Eye (tissue), 1 donor: ENCODE measurements around the gene NCR2.
"Not testable (repeated sequence)": the region's sequence is repeated elsewhere in the genome, so short reads cannot be mapped to it uniquely, and the experiment has no call there.

ENCODE experiments used
- DNase-seq: peaks from one replicate; pipeline ENCODE4 v3.0.0-alpha.2; 2015

Gene NCR2

DNA sequence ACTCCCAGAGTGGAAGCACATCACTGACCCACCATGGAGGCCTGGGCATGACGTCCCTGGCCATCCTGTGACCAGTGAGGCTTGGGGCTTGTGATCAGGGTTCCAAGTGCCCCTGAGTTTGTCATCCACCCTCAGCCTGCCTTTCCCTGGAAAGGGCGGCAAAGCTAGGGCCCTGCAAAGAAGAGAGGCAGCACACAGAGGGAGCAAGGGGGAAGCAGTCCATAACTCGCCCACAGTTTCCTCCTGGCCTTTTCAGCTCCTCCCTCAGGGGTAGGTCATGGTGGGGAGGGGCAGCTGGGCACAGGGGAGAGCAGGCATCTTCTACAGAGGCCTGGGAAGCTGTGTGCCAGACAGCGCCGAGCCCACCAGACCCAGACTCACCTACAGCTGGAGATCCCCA, at the start of gene NCR2:
TSS of gene NCR2 (plus strand) at position 313 of the 400 bp plus-strand sequence. CDS start 269 bp downstream, outside the sequence.
- DNase-seq, result no peak

DNA sequence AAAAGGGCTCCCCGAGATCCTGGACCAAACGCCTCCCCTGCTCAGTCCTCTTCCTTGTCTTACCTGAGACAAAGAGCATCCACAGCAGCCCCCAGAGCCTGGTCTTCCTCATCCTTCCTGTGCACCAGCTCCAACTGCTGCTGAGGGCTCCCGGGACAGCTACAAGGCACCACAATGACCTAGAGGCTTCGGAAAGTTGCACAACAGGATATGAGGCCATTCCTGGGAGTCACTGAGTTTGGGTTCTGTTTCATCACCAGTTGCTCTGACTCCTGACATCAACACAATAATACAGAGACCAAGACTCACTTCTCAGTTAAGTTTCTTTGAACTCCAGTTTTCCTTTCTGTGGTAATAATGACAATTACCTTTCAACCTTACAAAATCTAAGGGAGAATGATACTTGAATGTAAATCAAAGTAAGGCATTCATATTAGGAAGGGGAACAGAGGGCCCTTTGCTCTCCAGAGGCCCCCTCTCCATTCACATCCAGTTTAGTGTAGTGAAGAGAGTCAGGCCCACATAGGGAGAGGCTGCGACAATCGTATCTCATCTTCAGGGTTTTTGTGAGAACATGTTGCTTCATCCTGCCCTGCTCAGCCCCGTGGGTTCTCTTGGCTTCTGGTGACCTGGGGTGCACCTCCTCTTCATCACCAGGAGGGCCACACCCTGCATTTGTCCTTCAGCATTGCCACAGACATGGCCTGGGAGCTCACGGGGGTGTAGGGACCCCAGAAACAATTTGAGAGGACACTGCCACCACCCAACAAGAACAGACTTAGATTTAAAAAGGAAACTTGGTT, 48.7 kb upstream of the NCR2 start, which contains the start of gene TREM1:
TSS of gene TREM1 (minus strand) at position 139 of the 803 bp plus-strand sequence. CDS start at position 112, 27 bp downstream.
- DNase-seq, result no peak

DNA sequence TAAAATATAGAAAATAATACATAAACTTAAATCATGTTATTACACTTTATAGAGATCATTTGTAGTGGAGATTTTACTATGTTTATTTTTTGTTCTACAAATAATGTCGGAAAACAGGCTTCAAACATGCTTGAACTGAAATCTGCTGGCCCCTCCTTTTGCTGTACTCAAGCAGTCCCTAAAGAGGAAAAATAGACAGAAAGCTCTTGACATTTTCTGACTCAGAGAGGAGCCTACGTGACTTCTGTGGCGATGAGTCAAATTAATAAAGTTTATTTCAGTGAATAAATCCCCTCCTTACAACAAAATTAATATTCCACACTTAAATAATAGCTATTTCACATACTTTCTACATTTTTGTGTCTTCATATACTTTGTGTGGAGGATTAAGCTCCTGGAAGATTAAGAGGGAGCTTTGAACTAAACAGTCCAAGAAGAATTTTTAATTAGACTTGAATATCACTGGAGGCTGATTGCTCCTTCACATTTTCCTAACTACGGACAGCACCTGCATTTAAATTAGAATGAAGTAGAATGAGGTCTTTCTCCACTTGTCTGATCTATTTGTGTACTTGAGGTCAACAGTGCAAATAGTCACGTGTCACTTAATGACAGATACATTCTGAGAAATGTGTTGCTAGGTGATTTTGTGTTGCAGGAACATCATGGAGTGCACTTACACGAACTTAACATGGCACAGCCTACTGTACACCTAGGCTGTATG, 47.2 kb upstream of the NCR2 start:
- peak; percentile 50 for DNase-seq

- no peak for DNase-seq
These were observed 46.7 kb upstream of the NCR2 start for GRCh38 chr6:41288754-41289129.

DNA sequence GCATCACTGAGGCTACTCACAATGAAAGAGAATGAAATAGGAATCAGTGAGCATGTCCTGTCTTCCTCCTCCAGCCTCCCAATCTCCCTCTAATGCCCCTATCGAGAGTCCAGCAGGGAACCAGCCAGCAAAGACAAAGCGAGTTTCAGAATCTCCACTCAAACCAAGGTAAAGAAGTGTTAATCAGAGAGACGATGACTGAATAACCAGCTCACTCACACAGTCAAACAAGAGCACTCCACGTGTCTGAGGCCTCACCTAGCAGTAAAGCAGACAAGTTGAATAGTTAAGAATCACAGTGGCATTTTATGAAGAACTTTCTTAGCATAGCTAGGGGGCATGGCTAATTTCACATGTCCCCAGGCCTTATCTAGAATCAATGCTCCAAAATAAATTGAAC, 45.6 kb upstream of the NCR2 start:
- DNase-seq, result no peak

- DNase-seq, result no peak
These were observed 43.7 kb upstream of the NCR2 start for GRCh38 chr6:41291717-41292116.

DNA sequence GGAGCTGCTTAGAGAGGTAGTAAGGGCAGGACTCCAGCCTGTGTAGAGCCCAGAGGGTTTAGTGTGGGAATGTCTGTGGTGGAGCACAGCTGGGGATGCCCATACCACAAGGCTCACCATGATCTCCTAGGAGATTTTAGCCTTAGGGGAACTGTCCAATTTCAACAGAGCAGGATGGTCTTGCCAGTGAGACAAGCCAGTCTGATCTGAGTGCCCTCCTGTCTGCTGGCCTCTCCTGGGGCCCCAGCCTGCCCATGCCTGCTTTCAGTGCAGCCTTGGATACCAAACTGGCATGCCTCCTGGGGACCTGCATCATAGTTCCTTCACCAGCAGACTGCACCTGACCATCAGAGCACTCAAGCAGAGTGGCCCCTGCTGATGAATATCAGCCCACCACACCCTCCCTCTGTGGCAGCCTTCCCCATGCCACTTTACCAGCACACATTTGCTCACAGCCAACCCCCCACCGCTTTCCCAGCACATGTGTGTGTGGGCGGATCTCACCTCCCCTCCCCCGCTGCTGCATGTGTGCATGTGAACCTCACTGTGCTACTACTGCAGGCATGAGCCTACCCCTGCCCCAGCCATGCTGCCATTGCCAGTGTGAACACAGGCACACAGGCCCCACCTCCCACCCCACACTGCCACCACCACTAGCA, 41.1 kb upstream of the NCR2 start:
- no peak for DNase-seq

- DNase-seq, result not testable (repeated sequence)
These were observed 38.2 kb upstream of the NCR2 start for GRCh38 chr6:41297248-41297647.

GRCh38 chr6:41298785-41299502, 36.5 kb upstream of the NCR2 start:
- DNase-seq, result no peak

GRCh38 chr6:41302638-41303037, 32.8 kb upstream of the NCR2 start:
- no peak for DNase-seq

DNA sequence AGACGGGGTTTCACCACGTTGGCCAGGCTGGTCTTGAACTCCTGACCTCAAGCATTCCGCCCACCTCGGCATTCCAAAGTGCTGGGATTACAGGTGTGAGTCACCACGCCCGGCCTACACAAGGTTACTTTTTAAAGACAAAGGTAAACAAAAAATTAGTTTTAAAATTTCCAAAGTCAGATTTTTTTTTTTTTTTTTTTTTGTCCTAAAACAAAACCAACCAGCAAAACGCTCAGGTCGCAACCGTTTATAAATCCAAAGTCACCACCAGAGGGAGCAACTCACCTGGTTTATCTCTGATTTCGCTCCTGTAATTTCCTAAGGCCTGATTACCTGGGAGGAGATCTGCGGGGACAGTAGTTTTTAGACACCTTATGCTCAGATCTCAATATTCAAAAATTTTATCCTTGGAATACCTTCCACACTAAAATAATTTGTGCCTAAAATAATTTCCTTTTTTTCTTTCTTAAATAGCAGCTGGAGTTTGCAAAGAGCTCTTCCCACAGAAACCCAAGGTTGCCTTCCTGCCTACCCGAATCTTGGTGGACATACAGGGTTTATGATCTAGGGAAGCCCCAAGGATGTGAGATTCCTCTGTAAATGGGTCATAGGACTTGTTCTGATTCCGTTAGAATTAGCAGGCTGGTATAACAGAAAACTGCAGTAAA, 29.1 kb upstream of the NCR2 start:
- DNase-seq, result peak; percentile 76

- no peak for DNase-seq
These were observed 20.2 kb upstream of the NCR2 start for GRCh38 chr6:41315203-41315602.

DNA sequence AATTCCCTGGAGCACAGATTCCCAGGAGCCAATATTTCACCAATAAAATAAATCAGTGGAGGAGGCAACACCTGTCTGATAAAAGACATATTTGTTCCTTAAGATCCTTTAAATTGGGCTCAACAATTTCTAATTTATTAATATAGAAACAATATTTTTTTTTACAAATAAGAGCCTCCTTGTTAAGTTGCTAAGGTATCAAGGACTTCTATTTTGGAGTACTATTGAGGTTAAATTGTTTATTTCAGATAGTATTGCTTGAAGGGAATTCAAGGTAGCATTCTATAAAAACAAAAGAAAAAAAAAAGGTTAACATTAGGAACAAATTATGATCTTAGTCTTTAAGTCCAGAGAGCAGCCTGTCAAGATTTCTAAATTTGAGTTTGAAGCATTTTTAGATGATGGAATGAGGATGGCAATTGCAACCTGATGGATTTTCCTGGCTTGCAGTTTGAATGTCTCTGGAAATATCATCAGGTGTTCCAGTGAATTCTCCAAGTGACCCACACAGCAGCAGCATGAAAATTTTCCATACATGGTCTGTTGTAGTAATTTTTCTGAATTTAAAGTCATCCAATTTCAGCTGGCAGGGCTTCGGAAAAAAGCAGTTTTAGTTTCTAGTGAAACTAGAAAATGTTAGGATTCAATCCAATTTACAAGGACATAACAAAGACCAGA, 19.3 kb upstream of the NCR2 start:
- no peak for DNase-seq

- no peak for DNase-seq
These were observed 17.2 kb upstream of the NCR2 start for GRCh38 chr6:41318261-41318653.

- DNase-seq, result peak; percentile 91
These were observed 16.5 kb upstream of the NCR2 start for GRCh38 chr6:41318654-41319565.

DNA sequence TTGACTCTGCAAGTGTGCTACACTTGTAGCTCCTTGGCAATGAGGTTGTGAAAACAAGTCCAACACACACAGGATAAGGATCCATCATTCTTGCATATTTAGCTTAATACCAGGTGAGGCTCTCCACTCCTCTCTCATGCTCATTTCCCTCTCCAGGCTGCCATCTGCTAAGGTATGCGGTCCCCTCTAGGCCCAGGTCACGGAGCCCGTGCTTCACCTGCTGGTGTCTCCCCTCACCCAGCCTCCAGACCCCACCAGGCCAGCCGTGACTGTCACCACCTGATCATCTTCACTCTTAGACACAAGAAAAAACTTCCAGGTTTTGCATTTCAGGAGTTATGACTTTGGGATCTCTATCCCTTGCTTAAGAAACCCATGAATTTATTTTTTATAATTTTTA, 14.2 kb upstream of the NCR2 start:
- DNase-seq, result no peak

- DNase-seq, result no peak
These were observed 9.9 kb upstream of the NCR2 start for GRCh38 chr6:41325446-41326066.

GRCh38 chr6:41326092-41326491, 9.3 kb upstream of the NCR2 start:
- DNase-seq, result no peak

GRCh38 chr6:41327177-41327576, 8.2 kb upstream of the NCR2 start:
- no peak for DNase-seq
